Activated naive CD4-positive, alpha-beta T cell treated with Interleukin-2 at 50 U/mL for 16 hours (primary cell): ENCODE results near the gene ADGRL3.
"Not testable (repeated sequence)": the region's sequence is repeated elsewhere in the genome, so short reads cannot be mapped to it uniquely, and the experiment has no call there.

Source experiments
- DNase-seq: peaks from one replicate; pipeline ENCODE4 v3.0.0-alpha.2; 2020

ADGRL3 gene

GRCh38 chr4:61207156-61207555, 7.0 kb downstream of the ADGRL3 start:
- DNase-seq: not testable (repeated sequence)

GRCh38 chr4:61210186-61210939, 10.2 kb downstream of the ADGRL3 start:
- DNase-seq: no peak

- no peak for DNase-seq
Measured at GRCh38 chr4:61211781-61212180, 11.7 kb downstream of the ADGRL3 start.

- no peak for DNase-seq
Measured at GRCh38 chr4:61212788-61213187, 12.7 kb downstream of the ADGRL3 start.

GRCh38 chr4:61214680-61215079, 14.6 kb downstream of the ADGRL3 start:
- no peak for DNase-seq

- no peak for DNase-seq
Measured at GRCh38 chr4:61217222-61217621, 17.1 kb downstream of the ADGRL3 start.

- no peak for DNase-seq
Measured at GRCh38 chr4:61220556-61220955, 20.4 kb downstream of the ADGRL3 start.

- no peak for DNase-seq
Measured at GRCh38 chr4:61223385-61223784, 23.3 kb downstream of the ADGRL3 start.

GRCh38 chr4:61224573-61224972, 24.4 kb downstream of the ADGRL3 start:
- DNase-seq: no peak

GRCh38 chr4:61225656-61226055, 25.5 kb downstream of the ADGRL3 start:
- DNase-seq: no peak

GRCh38 chr4:61231421-61231820, 31.3 kb downstream of the ADGRL3 start:
- DNase-seq: no peak

- no peak for DNase-seq
Measured at GRCh38 chr4:61239250-61239649, 39.1 kb downstream of the ADGRL3 start.

- no peak for DNase-seq
Measured at GRCh38 chr4:61243962-61244361, 43.8 kb downstream of the ADGRL3 start.

GRCh38 chr4:61245069-61245714, 45.1 kb downstream of the ADGRL3 start:
- DNase-seq: no peak

GRCh38 chr4:61246034-61246433, 45.9 kb downstream of the ADGRL3 start:
- no peak for DNase-seq

GRCh38 chr4:61248705-61249104, 48.6 kb downstream of the ADGRL3 start:
- no peak for DNase-seq

GRCh38 chr4:61251129-61251528, 51.0 kb downstream of the ADGRL3 start:
- DNase-seq: no peak

GRCh38 chr4:61254406-61254805, 54.3 kb downstream of the ADGRL3 start:
- no peak for DNase-seq

GRCh38 chr4:61273233-61273632, 73.1 kb downstream of the ADGRL3 start:
- no peak for DNase-seq

GRCh38 chr4:61274286-61274685, 74.2 kb downstream of the ADGRL3 start:
- DNase-seq: no peak

GRCh38 chr4:61275241-61275640, 75.1 kb downstream of the ADGRL3 start:
- DNase-seq: no peak

- no peak for DNase-seq
Measured at GRCh38 chr4:61276029-61276428, 75.9 kb downstream of the ADGRL3 start.

- DNase-seq: no peak
Measured at GRCh38 chr4:61277785-61278760, 77.9 kb downstream of the ADGRL3 start.
